Activated B cell treated with CpG ODN at 0.5 μM for 24 hours (primary cell): ENCODE results near the gene ARID5A. TPM values are rescaled to one million over a fixed set of nuclear protein-coding genes. Genes with fewer than 3 reads are reported as not detected.

Experiments
- ATAC-seq: fragments of 200-7000 bp; cut with Tn5 transposase; one replicate; pipeline ENCODE4 v1.10.0; 2021; ENCODE audit warnings: low read depth, mild to moderate bottlenecking, moderate library complexity
- CTCF ChIA-PET: fragments of 350-600 bp; sonication (Branson Sonifier 250); formaldehyde crosslinking; loops from one replicate; lab custom pipeline; 2021; ENCODE audit warnings: antibody characterized with exemption; lab: Charles Lee
- POLR2A ChIA-PET: fragments of 350-600 bp; sonication (Branson Sonifier 250); formaldehyde crosslinking; loops from one replicate; lab custom pipeline; 2021; ENCODE audit warnings: antibody characterized with exemption; lab: Charles Lee
- DNase-seq: peaks from one replicate; pipeline ENCODE4 v3.0.0; 2022
- H3K27ac Mint-ChIP-seq: one replicate; pipeline ENCODE4 v1.8.0; 2020; ENCODE audit warnings: mixed read lengths
- H3K27me3 Mint-ChIP-seq: one replicate; pipeline ENCODE4 v1.8.0; 2021; ENCODE audit warnings: mixed read lengths
- H3K36me3 Mint-ChIP-seq: one replicate; pipeline ENCODE4 v1.8.0; 2021; ENCODE audit warnings: low read depth, mixed read lengths
- H3K4me1 Mint-ChIP-seq: one replicate; pipeline ENCODE4 v1.8.0; 2021; ENCODE audit warnings: mixed read lengths
- H3K4me3 Mint-ChIP-seq: one replicate; pipeline ENCODE4 v1.8.0; 2020; ENCODE audit warnings: mild to moderate bottlenecking, mixed read lengths
- H3K9me3 Mint-ChIP-seq: one replicate; pipeline ENCODE4 v1.8.0; 2020; ENCODE audit warnings: mixed read lengths
- intact Hi-C: fragments of 100-400 bp; cut with micrococcal nuclease; formaldehyde crosslinking; loops from one replicate; pipeline ENCODE4 v1.15.1; 2024
- total RNA-seq: library from RNA; stranded (reverse); gene quantifications from 2 replicates; pipeline ENCODE4 v1.2.3, GENCODE V29; 2022
- TF ChIP-seq, protein P1 (sequence below): fragments of 200-600 bp; IDR thresholded peaks from one replicate; pipeline ENCODE4 v1.8.0; 2022; ENCODE audit warnings: antibody characterized with exemption, mild to moderate bottlenecking

The ARID5A gene
- total RNA-seq, 1 donor from 2014 or later = 83.5 TPM

- no peaks in the 10 kb centered on the region for H3K36me3 Mint-ChIP-seq
- H3K27me3 Mint-ChIP-seq = no peaks in the 10 kb centered on the region
- intact Hi-C loops = no loop called here
- peaks cover 7% of the 10 kb centered on the region for H3K9me3 Mint-ChIP-seq
- no peak for ATAC-seq
- DNase-seq = no peak
- POLR2A ChIA-PET = interaction anchor here (2.3 kb wide), 1 partner anchor 10 kb away, joined by 12 read pairs; no protein-coding TSS in a partner anchor
- CTCF ChIA-PET = no interaction called here
- no peak overlapping the region for H3K4me3 Mint-ChIP-seq
- H3K27ac Mint-ChIP-seq = no peak overlapping the region
- TF ChIP-seq, protein P1, sequence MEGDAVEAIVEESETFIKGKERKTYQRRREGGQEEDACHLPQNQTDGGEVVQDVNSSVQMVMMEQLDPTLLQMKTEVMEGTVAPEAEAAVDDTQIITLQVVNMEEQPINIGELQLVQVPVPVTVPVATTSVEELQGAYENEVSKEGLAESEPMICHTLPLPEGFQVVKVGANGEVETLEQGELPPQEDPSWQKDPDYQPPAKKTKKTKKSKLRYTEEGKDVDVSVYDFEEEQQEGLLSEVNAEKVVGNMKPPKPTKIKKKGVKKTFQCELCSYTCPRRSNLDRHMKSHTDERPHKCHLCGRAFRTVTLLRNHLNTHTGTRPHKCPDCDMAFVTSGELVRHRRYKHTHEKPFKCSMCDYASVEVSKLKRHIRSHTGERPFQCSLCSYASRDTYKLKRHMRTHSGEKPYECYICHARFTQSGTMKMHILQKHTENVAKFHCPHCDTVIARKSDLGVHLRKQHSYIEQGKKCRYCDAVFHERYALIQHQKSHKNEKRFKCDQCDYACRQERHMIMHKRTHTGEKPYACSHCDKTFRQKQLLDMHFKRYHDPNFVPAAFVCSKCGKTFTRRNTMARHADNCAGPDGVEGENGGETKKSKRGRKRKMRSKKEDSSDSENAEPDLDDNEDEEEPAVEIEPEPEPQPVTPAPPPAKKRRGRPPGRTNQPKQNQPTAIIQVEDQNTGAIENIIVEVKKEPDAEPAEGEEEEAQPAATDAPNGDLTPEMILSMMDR = no peak
- no peaks in the 10 kb centered on the region for H3K4me1 Mint-ChIP-seq
These were observed 19.5 kb upstream of the ARID5A start for GRCh38 chr2:96517079-96517478.

DNA sequence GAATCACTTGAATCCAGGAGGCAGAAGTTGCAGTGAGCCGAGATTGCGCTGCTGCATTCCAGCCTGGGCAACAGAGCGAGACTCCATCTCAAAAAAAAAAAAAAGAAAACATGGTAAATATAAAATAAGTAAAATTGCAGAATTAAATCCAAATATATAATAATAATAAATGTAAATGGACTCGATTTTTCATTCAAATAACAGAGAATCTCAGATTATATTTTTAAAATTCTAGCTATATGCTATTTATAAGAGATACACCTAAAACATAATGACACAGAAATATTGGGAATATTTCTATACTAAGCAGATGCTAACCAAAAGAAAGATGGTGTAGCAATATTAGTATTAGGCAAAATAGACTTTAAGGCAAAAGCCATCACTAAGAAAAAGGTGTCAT, 16.3 kb upstream of the ARID5A start:
- no peak for DNase-seq
- intact Hi-C loops = no loop called here
- H3K36me3 Mint-ChIP-seq = no peaks in the 10 kb centered on the region
- CTCF ChIA-PET = interaction anchor here (1.2 to 1.4 kb wide), 3 partner anchors 10 to 113 kb away, joined by 3 to 5 read pairs (median 4); no protein-coding TSS in a partner anchor
- H3K27me3 Mint-ChIP-seq = peaks cover 3% of the 10 kb centered on the region
- POLR2A ChIA-PET = interaction anchor here (0.8 kb wide), 1 partner anchor 16 kb away, joined by 5 read pairs; no protein-coding TSS in a partner anchor
- no peak for ATAC-seq
- peaks cover 5% of the 10 kb centered on the region for H3K4me1 Mint-ChIP-seq
- no peak overlapping the region for H3K27ac Mint-ChIP-seq
- H3K9me3 Mint-ChIP-seq = peaks cover 7% of the 10 kb centered on the region
- H3K4me3 Mint-ChIP-seq = no peak overlapping the region
- TF ChIP-seq, protein P1 = no peak

- DNase-seq (no peak), ATAC-seq (no peak)
- ChIA-PET POLR2A (interaction anchor here (0.8 kb wide), 1 partner anchor 15 kb away, joined by 5 read pairs; no protein-coding TSS in a partner anchor), CTCF (interaction anchor here (1.2 to 1.4 kb wide), 3 partner anchors 10 to 113 kb away, joined by 3 to 5 read pairs (median 4); no protein-coding TSS in a partner anchor)
- TF ChIP-seq, protein P1 = no peak
- Mint-ChIP-seq H3K9me3 (peaks cover 7% of the 10 kb centered on the region), H3K4me1 (peaks cover 5% of the 10 kb centered on the region), H3K27ac (no peak overlapping the region), H3K4me3 (no peak overlapping the region), H3K36me3 (no peaks in the 10 kb centered on the region), H3K27me3 (peaks cover 3% of the 10 kb centered on the region)
- intact Hi-C loops = no loop called here
These were observed 15.9 kb upstream of the ARID5A start for GRCh38 chr2:96520697-96521096.

DNA sequence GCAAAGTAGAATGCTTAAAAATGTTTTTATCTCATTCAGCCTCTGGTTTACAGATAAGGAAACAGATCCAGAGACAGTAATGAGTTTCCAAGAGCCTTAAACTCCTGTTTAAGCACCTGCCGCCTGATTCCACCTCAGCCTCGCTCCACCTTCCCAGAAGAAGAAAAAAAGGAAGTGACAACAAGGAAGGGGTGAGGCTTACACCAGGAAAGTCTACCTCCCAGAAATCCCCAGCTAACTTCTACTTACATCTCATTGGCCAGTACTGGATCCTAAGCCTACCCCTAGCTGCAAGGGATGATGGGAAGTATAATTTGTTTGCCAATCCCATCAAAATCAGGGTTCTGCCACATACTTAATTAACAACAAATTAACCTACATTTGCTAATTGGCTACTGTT, 15.3 kb upstream of the ARID5A start:
- DNase-seq = no peak
- H3K27me3 Mint-ChIP-seq = peaks cover 3% of the 10 kb centered on the region
- peaks cover 7% of the 10 kb centered on the region for H3K9me3 Mint-ChIP-seq
- H3K36me3 Mint-ChIP-seq = no peaks in the 10 kb centered on the region
- intact Hi-C loops = no loop called here
- no peak overlapping the region for H3K4me3 Mint-ChIP-seq
- no peak overlapping the region for H3K27ac Mint-ChIP-seq
- CTCF ChIA-PET = interaction anchor here (0.9 to 1.4 kb wide), 2 partner anchors 33 to 114 kb away, joined by 3 read pairs; no protein-coding TSS in a partner anchor
- no peak for ATAC-seq
- TF ChIP-seq, protein P1 = no peak
- peaks cover 5% of the 10 kb centered on the region for H3K4me1 Mint-ChIP-seq
- POLR2A ChIA-PET = no interaction called here

GRCh38 chr2:96522304-96523203, 14.0 kb upstream of the ARID5A start:
- POLR2A ChIA-PET = interaction anchor here (1.7 kb wide), 1 partner anchor 15 kb away, joined by 5 read pairs; no protein-coding TSS in a partner anchor
- TF ChIP-seq, protein P1 = no peak
- Mint-ChIP-seq H3K27me3 (peaks cover 3% of the 10 kb centered on the region), H3K4me3 (no peak overlapping the region), H3K9me3 (no peaks in the 10 kb centered on the region), H3K4me1 (peaks cover 11% of the 10 kb centered on the region), H3K36me3 (no peaks in the 10 kb centered on the region), H3K27ac (no peak overlapping the region)
- ATAC-seq = no peak
- DNase-seq = no peak
- intact Hi-C loops = no loop called here
- CTCF ChIA-PET = interaction anchor here (0.9 kb wide), 1 partner anchor 32 kb away, joined by 3 read pairs; no protein-coding TSS in a partner anchor
